C4-2B (cell line): Measurements from ENCODE around the gene CYTIP.

ENCODE experiments used
- H3K27ac ChIP-seq: fragments of 450-650 bp; 2 replicates; pipeline ENCODE4 v1.5.1; 2017
- ZFX ChIP-seq: fragments of 450-650 bp; IDR thresholded peaks from 2 replicates; pipeline ENCODE4 v1.6.1; 2017
- TF ChIP-seq, protein P1 (sequence below): fragments of 450-650 bp; conservative IDR thresholded peaks from 2 replicates; pipeline ENCODE4 v1.5.1; 2017; ENCODE audit warnings: mild to moderate bottlenecking

CYTIP gene

GRCh38 chr2:157442636-157443035 lies 1.3 kb downstream of the CYTIP start:
- no peak overlapping the region for H3K27ac ChIP-seq

GRCh38 chr2:157442191-157442590 lies 1.7 kb downstream of the CYTIP start:
- H3K27ac ChIP-seq = no peak overlapping the region
- TF ChIP-seq, protein P1, sequence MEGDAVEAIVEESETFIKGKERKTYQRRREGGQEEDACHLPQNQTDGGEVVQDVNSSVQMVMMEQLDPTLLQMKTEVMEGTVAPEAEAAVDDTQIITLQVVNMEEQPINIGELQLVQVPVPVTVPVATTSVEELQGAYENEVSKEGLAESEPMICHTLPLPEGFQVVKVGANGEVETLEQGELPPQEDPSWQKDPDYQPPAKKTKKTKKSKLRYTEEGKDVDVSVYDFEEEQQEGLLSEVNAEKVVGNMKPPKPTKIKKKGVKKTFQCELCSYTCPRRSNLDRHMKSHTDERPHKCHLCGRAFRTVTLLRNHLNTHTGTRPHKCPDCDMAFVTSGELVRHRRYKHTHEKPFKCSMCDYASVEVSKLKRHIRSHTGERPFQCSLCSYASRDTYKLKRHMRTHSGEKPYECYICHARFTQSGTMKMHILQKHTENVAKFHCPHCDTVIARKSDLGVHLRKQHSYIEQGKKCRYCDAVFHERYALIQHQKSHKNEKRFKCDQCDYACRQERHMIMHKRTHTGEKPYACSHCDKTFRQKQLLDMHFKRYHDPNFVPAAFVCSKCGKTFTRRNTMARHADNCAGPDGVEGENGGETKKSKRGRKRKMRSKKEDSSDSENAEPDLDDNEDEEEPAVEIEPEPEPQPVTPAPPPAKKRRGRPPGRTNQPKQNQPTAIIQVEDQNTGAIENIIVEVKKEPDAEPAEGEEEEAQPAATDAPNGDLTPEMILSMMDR = no peak
- TF ChIP-seq ZFX = no peak

More at GRCh38 chr2:157442636-157443035, 1.3 kb downstream of the CYTIP start:
- no peak for TF ChIP-seq ZFX
- TF ChIP-seq, protein P1 = no peak

GRCh38 chr2:157441072-157441454 lies 2.8 kb downstream of the CYTIP start:
- no peak overlapping the region for H3K27ac ChIP-seq
- TF ChIP-seq, protein P1 = no peak
- TF ChIP-seq ZFX = no peak

DNA sequence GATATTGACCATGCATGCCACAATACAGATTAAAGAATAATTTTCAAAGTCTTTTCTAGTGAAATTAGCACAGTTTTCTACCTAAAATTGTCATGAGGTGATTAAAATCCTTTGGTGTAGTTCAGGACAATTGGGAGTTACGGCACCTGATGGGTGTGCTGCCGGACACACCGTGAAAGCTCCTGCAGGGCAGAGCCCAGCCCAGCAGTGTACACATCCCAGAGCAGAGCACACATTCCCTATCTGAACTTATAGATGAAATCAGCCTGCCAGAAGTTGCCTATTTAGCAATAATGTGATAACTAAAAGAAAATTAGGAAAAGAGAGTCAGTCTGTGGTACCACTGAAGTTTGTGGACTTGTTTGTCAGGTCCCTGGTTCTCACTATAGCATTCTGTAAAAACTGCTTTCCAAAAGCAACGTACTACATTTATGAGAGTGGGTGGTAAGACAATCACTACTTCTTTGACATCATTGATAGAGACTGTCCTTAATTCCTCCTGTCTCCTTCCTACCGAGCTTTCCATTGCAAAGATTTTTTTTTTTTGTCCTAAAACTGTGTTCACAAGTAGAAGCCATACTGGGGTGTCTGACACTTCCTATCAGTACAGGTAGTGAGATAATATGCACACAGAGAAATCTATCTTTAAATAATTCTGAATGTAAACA lies 3.4 kb downstream of the CYTIP start:
- TF ChIP-seq, protein P1 = no peak
- no peak for TF ChIP-seq ZFX
- H3K27ac ChIP-seq = no peak overlapping the region

GRCh38 chr2:157439824-157440186 lies 4.1 kb downstream of the CYTIP start:
- H3K27ac ChIP-seq = no peak overlapping the region
- no peak for TF ChIP-seq ZFX
- TF ChIP-seq, protein P1 = no peak

- H3K27ac ChIP-seq = no peak overlapping the region
- TF ChIP-seq ZFX = no peak
- TF ChIP-seq, protein P1 = no peak
Observed at GRCh38 chr2:157438863-157439823, 4.7 kb downstream of the CYTIP start.

- H3K27ac ChIP-seq = no peak overlapping the region
- TF ChIP-seq, protein P1 = no peak
- TF ChIP-seq ZFX = no peak
Observed at GRCh38 chr2:157433394-157433793, 10.5 kb downstream of the CYTIP start.
